ENCODE data around the gene MEX3A.

The MEX3A gene

GRCh38 chr1:156114101-156114918, 32.0 kb upstream of the MEX3A start, which contains the start of gene LMNA:
TSS of gene LMNA (plus strand) at chr1:156114711. CDS start at chr1:156114919, 208 bp downstream.
- H3K36me3 ChIP-seq (ENCODE audit: insufficient read depth, low read length), result peaks cover 15% of the 10 kb centered on the region
- H3K4me1 ChIP-seq (ENCODE audit: insufficient read depth, low read length), result peaks cover 29% of the 10 kb centered on the region
- no peak within 1 kb of the TSS for H2AFZ ChIP-seq (ENCODE audit: low read depth, low read length)
- no peaks in the 10 kb centered on the region for H3K9me3 ChIP-seq (ENCODE audit: low read length)
- no peaks in the 10 kb centered on the region for H3K27me3 ChIP-seq (ENCODE audit: insufficient read depth, low read length)
- H3K4me3 ChIP-seq (ENCODE audit: low read length), result no peak within 1 kb of the TSS

GRCh38 chr1:156113282-156113950, 31.2 kb upstream of the MEX3A start:
- no peaks in the 10 kb centered on the region for H3K27me3 ChIP-seq (ENCODE audit: insufficient read depth, low read length)
- no peak overlapping the region for H3K4me3 ChIP-seq (ENCODE audit: low read length)
- H2AFZ ChIP-seq (ENCODE audit: low read depth, low read length), result no peak overlapping the region
- peaks cover 29% of the 10 kb centered on the region for H3K4me1 ChIP-seq (ENCODE audit: insufficient read depth, low read length)
- H3K36me3 ChIP-seq (ENCODE audit: insufficient read depth, low read length), result peaks cover 12% of the 10 kb centered on the region
- no peaks in the 10 kb centered on the region for H3K9me3 ChIP-seq (ENCODE audit: low read length)

GRCh38 chr1:156112276-156113137, 30.2 kb upstream of the MEX3A start:
- no peak overlapping the region for H3K4me3 ChIP-seq (ENCODE audit: low read length)
- no peak overlapping the region for H2AFZ ChIP-seq (ENCODE audit: low read depth, low read length)
- no peaks in the 10 kb centered on the region for H3K27me3 ChIP-seq (ENCODE audit: insufficient read depth, low read length)
- H3K9me3 ChIP-seq (ENCODE audit: low read length), result no peaks in the 10 kb centered on the region
- H3K4me1 ChIP-seq (ENCODE audit: insufficient read depth, low read length), result peaks cover 29% of the 10 kb centered on the region
- H3K36me3 ChIP-seq (ENCODE audit: insufficient read depth, low read length), result peaks cover 12% of the 10 kb centered on the region

- peaks cover 37% of the 10 kb centered on the region for H3K4me1 ChIP-seq (ENCODE audit: insufficient read depth, low read length)
- no peaks in the 10 kb centered on the region for H3K27me3 ChIP-seq (ENCODE audit: insufficient read depth, low read length)
- H3K9me3 ChIP-seq (ENCODE audit: low read length), result no peaks in the 10 kb centered on the region
- no peak overlapping the region for H3K4me3 ChIP-seq (ENCODE audit: low read length)
- H2AFZ ChIP-seq (ENCODE audit: low read depth, low read length), result no peak overlapping the region
- H3K36me3 ChIP-seq (ENCODE audit: insufficient read depth, low read length), result peaks cover 12% of the 10 kb centered on the region
Observed at GRCh38 chr1:156111355-156111962, 29.2 kb upstream of the MEX3A start.

GRCh38 chr1:156110252-156110651, 28.0 kb upstream of the MEX3A start:
- Histone ChIP-seq H3K4me3 (ENCODE audit: low read length) (no peak overlapping the region), H3K36me3 (ENCODE audit: insufficient read depth, low read length) (peaks cover 5% of the 10 kb centered on the region), H3K4me1 (ENCODE audit: insufficient read depth, low read length) (peaks cover 36% of the 10 kb centered on the region)

GRCh38 chr1:156108664-156109241, 26.5 kb upstream of the MEX3A start:
- no peaks in the 10 kb centered on the region for H3K9me3 ChIP-seq (ENCODE audit: low read length)
- peaks cover 42% of the 10 kb centered on the region for H3K4me1 ChIP-seq (ENCODE audit: insufficient read depth, low read length)
- H3K27me3 ChIP-seq (ENCODE audit: insufficient read depth, low read length), result no peaks in the 10 kb centered on the region
- H3K36me3 ChIP-seq (ENCODE audit: insufficient read depth, low read length), result no peaks in the 10 kb centered on the region
- H3K4me3 ChIP-seq (ENCODE audit: low read length), result no peak overlapping the region
- H2AFZ ChIP-seq (ENCODE audit: low read depth, low read length), result no peak overlapping the region

More at GRCh38 chr1:156110252-156110651, 28.0 kb upstream of the MEX3A start:
- H3K27me3 ChIP-seq (ENCODE audit: insufficient read depth, low read length), result no peaks in the 10 kb centered on the region
- H2AFZ ChIP-seq (ENCODE audit: low read depth, low read length), result no peak overlapping the region
- H3K9me3 ChIP-seq (ENCODE audit: low read length), result no peaks in the 10 kb centered on the region

- no peaks in the 10 kb centered on the region for H3K9me3 ChIP-seq (ENCODE audit: low read length)
- no peak overlapping the region for H2AFZ ChIP-seq (ENCODE audit: low read depth, low read length)
- no peak overlapping the region for H3K4me3 ChIP-seq (ENCODE audit: low read length)
- no peaks in the 10 kb centered on the region for H3K27me3 ChIP-seq (ENCODE audit: insufficient read depth, low read length)
- peaks cover 42% of the 10 kb centered on the region for H3K4me1 ChIP-seq (ENCODE audit: insufficient read depth, low read length)
- no peaks in the 10 kb centered on the region for H3K36me3 ChIP-seq (ENCODE audit: insufficient read depth, low read length)
Observed at GRCh38 chr1:156108057-156108456, 25.8 kb upstream of the MEX3A start.

GRCh38 chr1:156106624-156107488, 24.6 kb upstream of the MEX3A start:
- Histone ChIP-seq H3K4me1 (ENCODE audit: insufficient read depth, low read length) (peaks cover 43% of the 10 kb centered on the region), H3K4me3 (ENCODE audit: low read length) (peak overlapping the region; percentile 8), H3K36me3 (ENCODE audit: insufficient read depth, low read length) (no peaks in the 10 kb centered on the region), H3K27me3 (ENCODE audit: insufficient read depth, low read length) (no peaks in the 10 kb centered on the region), H3K9me3 (ENCODE audit: low read length) (no peaks in the 10 kb centered on the region), H2AFZ (ENCODE audit: low read depth, low read length) (no peak overlapping the region)

- H3K27me3 ChIP-seq (ENCODE audit: insufficient read depth, low read length), result no peaks in the 10 kb centered on the region
- H3K4me3 ChIP-seq (ENCODE audit: low read length), result peak overlapping the region; percentile 35
- peaks cover 8% of the 10 kb centered on the region for H3K36me3 ChIP-seq (ENCODE audit: insufficient read depth, low read length)
- peaks cover 43% of the 10 kb centered on the region for H3K4me1 ChIP-seq (ENCODE audit: insufficient read depth, low read length)
- H3K9me3 ChIP-seq (ENCODE audit: low read length), result no peaks in the 10 kb centered on the region
- no peak overlapping the region for H2AFZ ChIP-seq (ENCODE audit: low read depth, low read length)
Observed at GRCh38 chr1:156104861-156105832, 22.9 kb upstream of the MEX3A start.

- no peaks in the 10 kb centered on the region for H3K9me3 ChIP-seq (ENCODE audit: low read length)
- H3K4me3 ChIP-seq (ENCODE audit: low read length), result no peak overlapping the region
- no peaks in the 10 kb centered on the region for H3K27me3 ChIP-seq (ENCODE audit: insufficient read depth, low read length)
- H2AFZ ChIP-seq (ENCODE audit: low read depth, low read length), result no peak overlapping the region
- peaks cover 12% of the 10 kb centered on the region for H3K36me3 ChIP-seq (ENCODE audit: insufficient read depth, low read length)
- peaks cover 43% of the 10 kb centered on the region for H3K4me1 ChIP-seq (ENCODE audit: insufficient read depth, low read length)
Observed at GRCh38 chr1:156104065-156104810, 22.0 kb upstream of the MEX3A start.

Measured in neuron (in vitro differentiated cells).